Neural crest cell (in vitro differentiated cells): ENCODE measurements around the gene FUZ. TPM values are rescaled to one million over a fixed set of nuclear protein-coding genes. Genes with fewer than 3 reads are reported as not detected.

ENCODE experiments used
- DNase-seq: peaks from one replicate; pipeline ENCODE4 v3.0.0; 2021; ENCODE audit warnings: low read depth, mixed read lengths, low spot score
- H3K27ac Mint-ChIP-seq: one replicate; pipeline ENCODE4 v1.8.0; 2021; ENCODE audit warnings: mild to moderate bottlenecking, mixed read lengths; ENCODE audit not compliant: unreplicated experiment
- H3K27me3 Mint-ChIP-seq: 2 replicates; pipeline ENCODE4 v1.8.0; 2021; ENCODE audit warnings: low read depth, mild to moderate bottlenecking, mixed read lengths
- H3K36me3 Mint-ChIP-seq: 2 replicates; pipeline ENCODE4 v1.8.0; 2021; ENCODE audit warnings: low read depth, mild to moderate bottlenecking, mixed read lengths
- H3K4me1 Mint-ChIP-seq: 2 replicates; pipeline ENCODE4 v1.8.0; 2021; ENCODE audit warnings: mixed read lengths
- H3K4me3 Mint-ChIP-seq: one replicate; pipeline ENCODE4 v1.8.0; 2021; ENCODE audit warnings: mild to moderate bottlenecking, mixed read lengths
- H3K9me3 Mint-ChIP-seq: 2 replicates; pipeline ENCODE4 v1.8.0; 2021; ENCODE audit warnings: mixed read lengths
- CTCF ChIP-seq: fragments of 200-600 bp; sonication (generic); conservative IDR thresholded peaks from 2 replicates; pipeline ENCODE4 v1.5.0; 2021; ENCODE audit warnings: antibody characterized with exemption, mild to moderate bottlenecking
- total RNA-seq: library from RNA; stranded (reverse); gene quantifications from 2 replicates; pipeline ENCODE4 v1.2.1, GENCODE V29; 2021

FUZ gene
- total RNA-seq, 1 donor from 2014 or later: 38.0 TPM

- no peak for TF ChIP-seq CTCF
- H3K36me3 Mint-ChIP-seq: peaks cover 23% of the 10 kb centered on the region
- H3K4me1 Mint-ChIP-seq: peaks cover 5% of the 10 kb centered on the region
- H3K27ac Mint-ChIP-seq: peak overlapping the region; percentile 35
- DNase-seq: no peak
- H3K27me3 Mint-ChIP-seq: no peaks in the 10 kb centered on the region
- no peaks in the 10 kb centered on the region for H3K9me3 Mint-ChIP-seq
- no peak overlapping the region for H3K4me3 Mint-ChIP-seq
Observed at GRCh38 chr19:49837425-49837824, 24.3 kb upstream of the FUZ start.

- Mint-ChIP-seq H3K9me3 (no peaks in the 10 kb centered on the region), H3K27me3 (no peaks in the 10 kb centered on the region), H3K27ac (peak overlapping the region; percentile 35), H3K4me1 (peaks cover 5% of the 10 kb centered on the region), H3K36me3 (peaks cover 23% of the 10 kb centered on the region), H3K4me3 (no peak overlapping the region)
- TF ChIP-seq CTCF: no peak
- no peak for DNase-seq
Observed at GRCh38 chr19:49837009-49837310, 23.9 kb upstream of the FUZ start.

- peaks cover 23% of the 10 kb centered on the region for H3K36me3 Mint-ChIP-seq
- H3K4me3 Mint-ChIP-seq: no peak overlapping the region
- no peaks in the 10 kb centered on the region for H3K27me3 Mint-ChIP-seq
- peaks cover 5% of the 10 kb centered on the region for H3K4me1 Mint-ChIP-seq
- no peaks in the 10 kb centered on the region for H3K9me3 Mint-ChIP-seq
- no peak overlapping the region for H3K27ac Mint-ChIP-seq
- no peak for DNase-seq
- no peak for TF ChIP-seq CTCF
Observed at GRCh38 chr19:49836176-49837008, 23.3 kb upstream of the FUZ start.

GRCh38 chr19:49835562-49835961 lies 22.5 kb upstream of the FUZ start:
- H3K4me1 Mint-ChIP-seq: peaks cover 4% of the 10 kb centered on the region
- no peaks in the 10 kb centered on the region for H3K27me3 Mint-ChIP-seq
- DNase-seq: no peak
- no peaks in the 10 kb centered on the region for H3K9me3 Mint-ChIP-seq
- H3K36me3 Mint-ChIP-seq: peaks cover 23% of the 10 kb centered on the region
- H3K27ac Mint-ChIP-seq: no peak overlapping the region
- no peak overlapping the region for H3K4me3 Mint-ChIP-seq
- no peak for TF ChIP-seq CTCF

GRCh38 chr19:49833599-49833998 lies 20.5 kb upstream of the FUZ start:
- no peak for DNase-seq
- Mint-ChIP-seq H3K4me3 (no peak overlapping the region), H3K27ac (no peak overlapping the region), H3K27me3 (no peaks in the 10 kb centered on the region), H3K36me3 (peaks cover 17% of the 10 kb centered on the region), H3K9me3 (no peaks in the 10 kb centered on the region), H3K4me1 (no peaks in the 10 kb centered on the region)
- no peak for TF ChIP-seq CTCF
